ENCODE results near the gene COL7A1.

The COL7A1 gene

GRCh38 chr3:48595075-48595525, at the start of gene COL7A1:
Gene COL7A1 (minus strand): TSS chr3:48595329. CDS start chr3:48595159, 170 bp downstream.
- no peak for FAIRE-seq

- no peak for FAIRE-seq
Observed at GRCh38 chr3:48642605-48643004, 47.5 kb upstream of the COL7A1 start.

- FAIRE-seq, result no peak
Observed at GRCh38 chr3:48641396-48641795, 46.3 kb upstream of the COL7A1 start.

GRCh38 chr3:48639944-48640606, 44.9 kb upstream of the COL7A1 start:
- no peak for FAIRE-seq

GRCh38 chr3:48637305-48637704, 42.2 kb upstream of the COL7A1 start:
- FAIRE-seq, result no peak

- FAIRE-seq, result no peak
Observed at GRCh38 chr3:48636149-48636655, 41.1 kb upstream of the COL7A1 start.

- no peak for FAIRE-seq
Observed at GRCh38 chr3:48635222-48636021, 40.3 kb upstream of the COL7A1 start, which contains the start of gene SLC26A6. Gene SLC26A6 (minus strand): TSS chr3:48635461. CDS start chr3:48635393, 68 bp downstream.

GRCh38 chr3:48634661-48635221, 39.6 kb upstream of the COL7A1 start:
- no peak for FAIRE-seq

- no peak for FAIRE-seq
Observed at GRCh38 chr3:48633743-48634142, 38.6 kb upstream of the COL7A1 start.

GRCh38 chr3:48633256-48633655, 38.1 kb upstream of the COL7A1 start:
- no peak for FAIRE-seq

- FAIRE-seq, result no peak
Observed at GRCh38 chr3:48631516-48632448, 36.7 kb upstream of the COL7A1 start.

- FAIRE-seq, result no peak
Observed at GRCh38 chr3:48630833-48631232, 35.7 kb upstream of the COL7A1 start.

- FAIRE-seq, result no peak
Observed at GRCh38 chr3:48630407-48630806, 35.3 kb upstream of the COL7A1 start.

- no peak for FAIRE-seq
Observed at GRCh38 chr3:48629894-48630293, 34.8 kb upstream of the COL7A1 start.

GRCh38 chr3:48628277-48629017, 33.3 kb upstream of the COL7A1 start:
- no peak for FAIRE-seq

- no peak for FAIRE-seq
Observed at GRCh38 chr3:48625600-48625999, 30.5 kb upstream of the COL7A1 start.

GRCh38 chr3:48624767-48625166, 29.6 kb upstream of the COL7A1 start:
- no peak for FAIRE-seq

GRCh38 chr3:48623851-48624547, 28.9 kb upstream of the COL7A1 start:
- no peak for FAIRE-seq

- no peak for FAIRE-seq
Observed at GRCh38 chr3:48621461-48621869, 26.3 kb upstream of the COL7A1 start, which contains the start of gene TMEM89. Gene TMEM89 (minus strand): TSS chr3:48621769. CDS start chr3:48621756, 13 bp downstream.

GRCh38 chr3:48619541-48620524, 24.7 kb upstream of the COL7A1 start:
- FAIRE-seq, result no peak

Data from islet of Langerhans (tissue), 1 donor.